ENCODE data around the gene CBX8. TPM values are rescaled to one million over a fixed set of nuclear protein-coding genes. Genes with fewer than 3 reads are reported as not detected.

The CBX8 gene
- total RNA-seq, 1 donor: 1.5 TPM

GRCh38 chr17:79797492-79798298 is 818 bp upstream of the CBX8 start:
- TF ChIP-seq CTCF (IDR thresholded peaks at IDR 0.05; ENCODE audit: insufficient read depth, low read length): no peak
- DNase-seq (ENCODE audit: low read depth): no peak
- peak overlapping the region; percentile 67 for H3K4me3 ChIP-seq (ENCODE audit: low read depth, low read length)

- peak overlapping the region; percentile 83 for H3K4me3 ChIP-seq (ENCODE audit: low read depth, low read length)
- DNase-seq (ENCODE audit: low read depth): peak; percentile 19
These were observed 474 bp downstream of the CBX8 start for GRCh38 chr17:79796444-79796762.

GRCh38 chr17:79795795-79796443 is 958 bp downstream of the CBX8 start:
- peak overlapping the region; percentile 83 for H3K4me3 ChIP-seq (ENCODE audit: low read depth, low read length)
- TF ChIP-seq CTCF (IDR thresholded peaks at IDR 0.05; ENCODE audit: insufficient read depth, low read length): no peak
- DNase-seq (ENCODE audit: low read depth): no peak

More at GRCh38 chr17:79796444-79796762, 474 bp downstream of the CBX8 start:
- no peak for TF ChIP-seq CTCF (IDR thresholded peaks at IDR 0.05; ENCODE audit: insufficient read depth, low read length)

- no peak for DNase-seq (ENCODE audit: low read depth)
- no peak overlapping the region for H3K4me3 ChIP-seq (ENCODE audit: low read depth, low read length)
- TF ChIP-seq CTCF (IDR thresholded peaks at IDR 0.05; ENCODE audit: insufficient read depth, low read length): no peak
These were observed 2.0 kb downstream of the CBX8 start for GRCh38 chr17:79794659-79795511.

GRCh38 chr17:79793924-79794304 is 3.0 kb downstream of the CBX8 start:
- DNase-seq (ENCODE audit: low read depth): no peak
- no peak for TF ChIP-seq CTCF (IDR thresholded peaks at IDR 0.05; ENCODE audit: insufficient read depth, low read length)

GRCh38 chr17:79792984-79793923 is 3.6 kb downstream of the CBX8 start:
- peak overlapping the region; percentile 60 for H3K4me3 ChIP-seq (ENCODE audit: low read depth, low read length)
- peak; percentile 95 for DNase-seq (ENCODE audit: low read depth)
- TF ChIP-seq CTCF (IDR thresholded peaks at IDR 0.05; ENCODE audit: insufficient read depth, low read length): no peak

More at GRCh38 chr17:79793924-79794304, 3.0 kb downstream of the CBX8 start:
- H3K4me3 ChIP-seq (ENCODE audit: low read depth, low read length): peak overlapping the region; percentile 60

Measured in fibroblast of the aortic adventitia (primary cell).